Endothelial cell of umbilical vein (primary cell): Measurements from ENCODE around the gene SYTL4. TPM values are rescaled to one million over a fixed set of nuclear protein-coding genes. Genes with fewer than 3 reads are reported as not detected.
A peak's percentile ranks its signal among the peaks of the same experiment; 100 is the strongest.

Experiments
- BruUV-seq: library from RNA; stranded (reverse); fragments of 400-500 nt; replicated peaks from 2 replicates; lab custom pipeline; 2021; lab: Mats Ljungman, UMichigan
- CTCF ChIA-PET: fragments of 300-600, 350-600 bp; sonication (Branson Sonifier 250); formaldehyde crosslinking; loops from one replicate; lab custom pipeline; 2021; ENCODE audit warnings: antibody characterized with exemption, inconsistent platforms; lab: Charles Lee
- POLR2A ChIA-PET: fragments of 300-600, 350-600 bp; sonication (Branson Sonifier 250); formaldehyde crosslinking; loops from one replicate; lab custom pipeline; 2021; ENCODE audit warnings: antibody characterized with exemption, inconsistent platforms; lab: Charles Lee
- DNase-seq: peaks from one replicate; pipeline ENCODE4 v3.0.0-alpha.2; 2011; ENCODE audit warnings: low read depth, low spot score
- FAIRE-seq: peaks from 2 replicates; lab custom pipeline; 2011; peaks lifted over from hg19 to GRCh38; lab: Jason Lieb, UNC
- H2AFZ ChIP-seq: 2 replicates; pipeline ENCODE4 v1.6.0; 2012; ENCODE audit warnings: low read depth, low read length, control low read depth, inconsistent platforms
- H3K27ac ChIP-seq: 2 replicates; pipeline ENCODE4 v1.5.1; 2011; ENCODE audit warnings: low read depth, mild to moderate bottlenecking, control low read depth, low read length, moderate library complexity; ENCODE audit not compliant: insufficient read depth
- H3K27me3 ChIP-seq, 2 experiments: 2 replicates each; pipeline versions ENCODE4 v1.6.0 to v1.6.1; 2011; ENCODE audit warnings: low read length in 2 of 2, mixed read lengths in 1 of 2; ENCODE audit not compliant: control insufficient read depth in 2 of 2, insufficient read depth in 2 of 2
- H3K36me3 ChIP-seq, 2 experiments: 2 replicates in 1 of 2; 3 replicates in 1 of 2; pipeline ENCODE4 v1.5.1; 2011; ENCODE audit warnings: low read length in 2 of 2, mild to moderate bottlenecking in 1 of 2, moderate library complexity in 1 of 2; ENCODE audit not compliant: control insufficient read depth in 2 of 2, insufficient read depth in 2 of 2; ENCODE audit errors: extremely low read depth in 1 of 2
- H3K4me1 ChIP-seq: 3 replicates; pipeline ENCODE4 v1.5.1; 2011; ENCODE audit warnings: mild to moderate bottlenecking, low read length; ENCODE audit not compliant: control insufficient read depth, insufficient read depth; ENCODE audit errors: extremely low read depth
- H3K4me2 ChIP-seq: 2 replicates; pipeline ENCODE4 v1.6.1; 2011; ENCODE audit warnings: low read length, control low read depth, mixed read lengths; ENCODE audit not compliant: insufficient read depth
- H3K4me3 ChIP-seq, 3 experiments: fragments of 200-600 bp in 1 of 3; sonication (generic), shearing (Covaris generic) in 1 of 3; replicated peaks in 1 of 3; 2 replicates each; pipeline ENCODE4 v1.5.1; 2011 to 2016; ENCODE audit warnings: control low read depth in 3 of 3, low read length in 3 of 3, mild to moderate bottlenecking in 2 of 3, inconsistent platforms in 1 of 3, low read depth in 1 of 3, moderate library complexity in 1 of 3; ENCODE audit not compliant: insufficient read depth in 1 of 3
- H3K79me2 ChIP-seq: 2 replicates; pipeline ENCODE4 v1.6.0; 2012; ENCODE audit warnings: low read length, inconsistent platforms; ENCODE audit not compliant: control insufficient read depth, insufficient read depth
- H3K9ac ChIP-seq: replicated peaks from 2 replicates; pipeline ENCODE3; 2011; ENCODE audit warnings: low read length, control low read depth; ENCODE audit not compliant: insufficient read depth; ENCODE audit errors: extremely low read depth
- H3K9me1 ChIP-seq: replicated peaks from 3 replicates; pipeline ENCODE4 v1.6.0; 2011; ENCODE audit warnings: mild to moderate bottlenecking, low read length; ENCODE audit not compliant: control insufficient read depth, insufficient read depth; ENCODE audit errors: extremely low read depth
- H3K9me3 ChIP-seq: replicated peaks from 2 replicates; pipeline ENCODE4 v1.5.1; 2012; ENCODE audit warnings: low read length, inconsistent platforms; ENCODE audit not compliant: control insufficient read depth, insufficient read depth
- H4K20me1 ChIP-seq: replicated peaks from 2 replicates; pipeline ENCODE3; 2011; ENCODE audit warnings: mild to moderate bottlenecking, low read length; ENCODE audit not compliant: control insufficient read depth, insufficient read depth; ENCODE audit errors: extremely low read depth
- EZH2 ChIP-seq: IDR thresholded peaks from 2 replicates; pipeline ENCODE4 v1.6.1; 2012; ENCODE audit warnings: borderline replicate concordance, low read depth, mild to moderate bottlenecking, moderate library complexity, low read length, inconsistent platforms; ENCODE audit not compliant: severe bottlenecking
- FOS ChIP-seq: IDR thresholded peaks from 2 replicates; pipeline ENCODE4 v1.6.1; 2011; ENCODE audit warnings: mild to moderate bottlenecking, low read length, moderate library complexity, borderline replicate concordance; ENCODE audit not compliant: insufficient read depth
- GATA2 ChIP-seq: IDR thresholded peaks from 2 replicates; pipeline ENCODE4 v1.7.0; 2011; ENCODE audit warnings: low read depth, mild to moderate bottlenecking, moderate library complexity, mixed read lengths, low read length; ENCODE audit not compliant: insufficient read length, insufficient read depth
- JUN ChIP-seq: IDR thresholded peaks from 2 replicates; pipeline ENCODE4 v1.6.1; 2011; ENCODE audit warnings: borderline replicate concordance, low read depth; ENCODE audit not compliant: insufficient read length, insufficient read depth
- MYC ChIP-seq: IDR thresholded peaks from one replicate; pipeline ENCODE4 v1.6.1; 2011; ENCODE audit warnings: mild to moderate bottlenecking, low read depth, low read length
- POLR2A ChIP-seq: IDR thresholded peaks from 2 replicates; pipeline ENCODE4 v1.6.1; 2012; ENCODE audit warnings: low read depth, mild to moderate bottlenecking, control low read depth, low read length
- POLR2AphosphoS5 ChIP-seq: IDR thresholded peaks from 2 replicates; pipeline ENCODE4 v1.6.1; 2012; ENCODE audit warnings: low read depth, mild to moderate bottlenecking, control low read depth, low read length, moderate library complexity; ENCODE audit not compliant: insufficient read depth
- dilution Hi-C: fragments of 300-500 bp; cut with MboI; formaldehyde crosslinking; loops from one replicate; pipeline ENCODE4 v1.15.0; 2019; ENCODE audit warnings: low sequenced_read_pairs; ENCODE audit not compliant: extremely low pct_ligation_motif_present
- intact Hi-C: fragments of 100-400 bp; cut with micrococcal nuclease; formaldehyde crosslinking; loops from one replicate; pipeline ENCODE4 v1.10.0; 2022
- polyA plus RNA-seq, 4 experiments: library from polyadenylated mRNA; depleted of rRNA in 3 of 4; stranded (reverse) in 3 of 4; unstranded in 1 of 4; fragments of >200 nt; gene quantifications; 2 replicates each; pipeline versions ENCODE4 v1.2.1 to v1.2.3, GENCODE V29; 2011 to 2012; ENCODE audit warnings: missing spikeins in 1 of 4
- total RNA-seq: library from RNA; stranded (reverse); gene quantifications from 2 replicates; pipeline ENCODE4 v1.2.3, GENCODE V29; 2021

SYTL4 gene
- total and polyA plus RNA-seq, 2 donors (not counting 3 experiments of a cell fraction or from before 2014, with no cell fraction given) = 25.6 to 44.1 TPM

DNA sequence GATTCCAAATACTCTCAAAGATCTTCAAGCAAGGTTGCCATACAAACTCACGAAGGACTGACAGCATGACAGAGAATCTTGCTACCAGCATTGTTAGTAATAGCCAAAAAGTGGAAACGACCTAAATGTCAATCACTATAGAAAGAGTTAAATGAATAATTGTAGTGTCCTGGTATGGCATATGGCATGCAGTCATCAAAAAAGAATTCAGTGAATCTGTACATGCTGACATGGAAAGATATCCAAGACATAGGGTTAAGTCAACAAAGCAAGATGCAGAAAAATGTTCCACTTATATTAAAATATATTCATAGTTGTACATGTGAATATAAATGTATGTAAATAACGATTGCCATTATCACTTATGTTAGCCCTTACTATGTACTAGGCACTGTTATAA is 50.3 kb downstream of the SYTL4 start:
- intact Hi-C loops (no loop called here), dilution Hi-C loops (no loop called here)
- no peak for DNase-seq
- H3K9ac ChIP-seq = no peak overlapping the region
- H3K4me3 ChIP-seq = no peak overlapping the region
- H3K27ac ChIP-seq = peak overlapping the region; percentile 29
- no peak overlapping the region for H2AFZ ChIP-seq
- FAIRE-seq = peak; percentile 80
- ChIA-PET POLR2A (no interaction called here), CTCF (interaction anchor here (2.3 to 8.0 kb wide), 3 partner anchors 10 to 87 kb away, joined by 10 to 374 read pairs (median 28); no protein-coding TSS in a partner anchor)
- H3K9me1 ChIP-seq = no peaks in the 10 kb centered on the region
- H3K4me2 ChIP-seq = peak overlapping the region; percentile 17
- H3K79me2 ChIP-seq = no peaks in the 10 kb centered on the region
- H3K4me1 ChIP-seq = peaks cover 17% of the 10 kb centered on the region
- H3K27me3 ChIP-seq = no peaks in the 10 kb centered on the region
- peaks cover under 1 to 2% of the 10 kb centered on the region in 2 experiments for H3K36me3 ChIP-seq
- no peaks in the 10 kb centered on the region for H4K20me1 ChIP-seq
- BruUV-seq = no TSS peak
- TF ChIP-seq MYC (no peak), GATA2 (no peak), JUN (no peak), FOS (no peak), EZH2 (no peak)
- no peaks in the 10 kb centered on the region for H3K9me3 ChIP-seq

DNA sequence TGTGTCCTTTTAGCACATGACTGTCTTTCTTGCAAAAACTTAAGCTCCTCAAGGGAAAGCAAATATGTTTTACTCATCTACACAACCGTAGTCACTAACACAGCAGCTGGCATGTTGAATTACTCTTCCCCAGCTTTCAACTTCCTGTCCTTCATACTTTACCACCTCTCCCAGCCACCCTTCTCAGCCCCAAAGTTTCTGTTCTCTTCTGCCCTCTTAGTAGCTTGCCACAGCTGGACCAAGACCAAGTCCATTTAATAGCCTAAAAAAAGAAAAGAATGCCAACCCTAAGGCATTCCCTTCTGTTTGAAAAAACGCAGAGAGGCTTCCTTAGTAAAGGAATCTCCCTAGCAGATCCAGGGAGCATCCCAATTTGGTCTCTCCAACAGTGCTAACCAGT is 51.2 kb downstream of the SYTL4 start:
- TF ChIP-seq POLR2A (no peak), POLR2AphosphoS5 (no peak)
- intact Hi-C loops (no loop called here), dilution Hi-C loops (no loop called here)
- H3K9me1 ChIP-seq = no peaks in the 10 kb centered on the region
- no peak overlapping the region for H3K9ac ChIP-seq
- CTCF ChIA-PET = interaction anchor here (2.3 to 5.0 kb wide), 2 partner anchors 9 to 88 kb away, joined by 10 to 28 read pairs; no protein-coding TSS in a partner anchor
- DNase-seq (no peak), FAIRE-seq (no peak)
- no peak overlapping the region for H3K27ac ChIP-seq
- H4K20me1 ChIP-seq = no peaks in the 10 kb centered on the region
- POLR2A ChIA-PET = no interaction called here
- H2AFZ ChIP-seq = no peak overlapping the region
- no peak overlapping the region for H3K4me2 ChIP-seq
- no peaks in the 10 kb centered on the region for H3K27me3 ChIP-seq
- peaks cover 17% of the 10 kb centered on the region for H3K4me1 ChIP-seq
- no peaks in the 10 kb centered on the region for H3K79me2 ChIP-seq
- peaks cover 2 to 4% of the 10 kb centered on the region in 2 experiments for H3K36me3 ChIP-seq
- no peak overlapping the region for H3K4me3 ChIP-seq
- BruUV-seq = no TSS peak
- no peaks in the 10 kb centered on the region for H3K9me3 ChIP-seq
